K562 (cell line): Measurements from ENCODE around the gene ETS2. TPM values are rescaled to one million over a fixed set of nuclear protein-coding genes. Genes with fewer than 3 reads are reported as not detected.

ENCODE experiments used
- BCOR ChIP-seq: fragments of 450-650 bp; IDR thresholded peaks from 2 replicates; pipeline ENCODE4 v1.6.1; 2016
- CCNT2 ChIP-seq: IDR thresholded peaks from 2 replicates; pipeline ENCODE4 v1.6.1; 2011; ENCODE audit warnings: borderline replicate concordance, low read depth, mild to moderate bottlenecking, moderate library complexity, mixed read lengths, low read length; ENCODE audit not compliant: insufficient read length; ENCODE audit errors: extremely low read depth
- CREBBP ChIP-seq: IDR thresholded peaks from one replicate; pipeline ENCODE4 v1.6.1; 2012; ENCODE audit warnings: low read depth, mild to moderate bottlenecking, control low read depth, inconsistent platforms, low read length
- DPF2 ChIP-seq: fragments of 450-650 bp; IDR thresholded peaks from 2 replicates; pipeline ENCODE4 v1.6.1; 2016
- HDAC1 ChIP-seq, 2 experiments: fragments of 450-650 bp; IDR thresholded peaks; 2 replicates each; pipeline ENCODE4 v1.6.1; 2016 to 2017; ENCODE audit warnings: inconsistent platforms in 1 of 2, mild to moderate bottlenecking in 1 of 2, moderate library complexity in 1 of 2
- HIVEP1 ChIP-seq: fragments of 250-450 bp; sonication (Bioruptor Pico); IDR thresholded peaks from 2 replicates; pipeline ENCODE4 v1.4.0; 2020; ENCODE audit warnings: mild to moderate bottlenecking
- JUND ChIP-seq, 2 experiments: IDR thresholded peaks; 2 replicates in 1 of 2; 3 replicates in 1 of 2; pipeline ENCODE4 v1.6.1; 2011; ENCODE audit warnings: borderline replicate concordance in 2 of 2, low read depth in 2 of 2, low read length in 2 of 2, improper control_type of control experiment in 1 of 2, missing biosample characterization in 1 of 2, missing genetic modification characterization in 1 of 2, missing genetic modification reagents in 1 of 2
- KAT7 ChIP-seq: sonication (generic); formaldehyde crosslinking; IDR thresholded peaks from 2 replicates; pipeline ENCODE4 v1.8.0; 2022; ENCODE audit warnings: missing genetic modification reagents, mild to moderate bottlenecking, borderline replicate concordance
- MCM2 ChIP-seq: fragments of 450-650 bp; IDR thresholded peaks from 2 replicates; pipeline ENCODE4 v1.6.1; 2017; ENCODE audit warnings: low read depth, mild to moderate bottlenecking
- NR1H2 ChIP-seq: sonication (generic); formaldehyde crosslinking; IDR thresholded peaks from 2 replicates; pipeline ENCODE4 v1.4.0; 2020; ENCODE audit warnings: mild to moderate bottlenecking, missing genetic modification reagents
- SIN3B ChIP-seq: fragments of 450-650 bp; IDR thresholded peaks from 2 replicates; pipeline ENCODE4 v1.6.1; 2017; ENCODE audit warnings: low read depth, mild to moderate bottlenecking, moderate library complexity
- SMAD3 ChIP-seq: fragments of 450-650 bp; formaldehyde crosslinking; conservative IDR thresholded peaks from 2 replicates; pipeline ENCODE4 v1.4.0; 2020; ENCODE audit warnings: mild to moderate bottlenecking
- SRF ChIP-seq, 2 experiments: fragments of 250-450, 450-650 bp in 1 of 2; sonication (Bioruptor Pico) in 1 of 2; sonication (generic) in 1 of 2; formaldehyde crosslinking; IDR thresholded peaks; 2 replicates each; pipeline versions ENCODE4 v1.5.0 to v1.5.1; 2020 to 2022; ENCODE audit warnings: mild to moderate bottlenecking in 1 of 2, missing genetic modification reagents in 1 of 2
- ZNF124 ChIP-seq: sonication (generic); formaldehyde crosslinking; IDR thresholded peaks from 2 replicates; pipeline ENCODE4 v1.8.1; 2022; ENCODE audit warnings: missing genetic modification reagents
- polyA plus RNA-seq, 8 experiments: library from polyadenylated mRNA; depleted of rRNA in 4 of 8; stranded (reverse) in 5 of 8; unstranded in 3 of 8; fragments of >200 nt; fragmentation: Nextera tagmentation in 2 of 8; fragmentation: Illumina TruSeq in 1 of 8; extraction: Ambion mirVana in 2 of 8; extraction: Trizol in 1 of 8; gene quantifications; 2 replicates each; pipeline versions ENCODE4 v1.2.1 to v1.2.3, GENCODE V29; 2011 to 2014; ENCODE audit warnings: inconsistent platforms in 1 of 8, missing spikeins in 1 of 8
- total RNA-seq, 7 experiments: library from RNA; depleted of rRNA in 6 of 7; stranded (reverse); fragments of >200 nt in 6 of 7; fragmentation: Illumina TruSeq in 2 of 7; extraction: Trizol in 2 of 7; gene quantifications; 2 replicates each; pipeline versions ENCODE4 v1.2.1 to v1.2.3, GENCODE V29; 2011 to 2021; ENCODE audit warnings: low replicate concordance in 1 of 7
- TF ChIP-seq, protein P1 (sequence below): IDR thresholded peaks from 2 replicates; pipeline ENCODE4 v1.6.1; 2012; ENCODE audit warnings: low read depth, low read length, improper control_type of control experiment, borderline replicate concordance
- TF ChIP-seq, protein P2 (sequence below), 2 experiments: fragments of 200-800 bp in 1 of 2; sonication (Bioruptor generic) in 1 of 2; sonication (generic) in 1 of 2; formaldehyde crosslinking in 1 of 2; IDR thresholded peaks in 1 of 2; conservative IDR thresholded peaks in 1 of 2; 2 replicates each; pipeline versions ENCODE4 v1.5.0 to v1.6.1; 2016 to 2020; ENCODE audit warnings: missing compliant biosample characterization in 1 of 2, missing genetic modification characterization in 1 of 2, missing genetic modification reagents in 1 of 2
- TF ChIP-seq, protein P3 (sequence below): sonication (generic); formaldehyde crosslinking; IDR thresholded peaks from 2 replicates; pipeline ENCODE4 v1.8.1; 2022; ENCODE audit warnings: missing genetic modification reagents
- TF ChIP-seq, protein P4 (sequence below): fragments of 250-450 bp; sonication (Bioruptor Pico); IDR thresholded peaks from 2 replicates; pipeline ENCODE4 v1.4.0; 2020; ENCODE audit warnings: mild to moderate bottlenecking, moderate library complexity

ETS2 gene
- total and polyA plus RNA-seq, 9 of the 15 experiments (the other 6 are each of a cell fraction or from before 2014, with no cell fraction given), result 1.7 to 24.4 (median 12.2) TPM

DNA sequence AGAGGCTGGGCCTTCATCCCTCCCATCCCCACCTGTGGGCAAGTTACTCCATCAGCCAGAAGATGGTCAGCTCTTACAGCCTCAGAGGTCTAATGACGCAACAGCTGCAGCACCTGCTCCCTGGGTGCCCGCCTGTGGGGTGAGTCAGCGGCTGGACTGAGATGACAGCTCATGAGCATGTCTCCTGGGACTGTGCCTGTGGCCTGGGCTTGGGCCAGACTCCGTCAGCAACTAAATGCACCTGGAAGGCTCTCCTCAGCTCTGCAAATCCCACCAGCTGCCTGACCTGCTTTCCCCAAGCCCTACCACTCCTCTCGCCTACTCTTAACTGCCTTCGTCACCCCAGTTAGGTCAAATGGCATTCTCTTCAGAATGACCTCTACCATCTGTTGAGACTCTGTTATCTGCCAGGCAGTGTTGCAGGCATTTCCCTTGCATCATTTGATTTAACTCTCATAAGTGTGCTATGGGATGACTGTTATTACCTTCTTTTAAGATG is 47.7 kb downstream of the ETS2 start (continued):
- TF ChIP-seq CREBBP, result no peak
- no peak for TF ChIP-seq NR1H2
- TF ChIP-seq ZNF124 (CRISPR knock-in tag), result no peak
- no peak for TF ChIP-seq KAT7 (CRISPR knock-in tag)
- TF ChIP-seq JUND (IDR thresholded peaks at IDR 0.05; ENCODE audit: borderline replicate concordance, low read depth, low read length), result peak; percentile 90
- TF ChIP-seq JUND (tag; IDR thresholded peaks at IDR 0.05; ENCODE audit: borderline replicate concordance, low read depth, low read length), result peak; percentile 63; the same call in 1 of the 3 replicates
- TF ChIP-seq SMAD3 (CRISPR knock-in tag), result no peak
- peak; percentile 52 for TF ChIP-seq DPF2
- no peak for TF ChIP-seq SRF (CRISPR knock-in tag; IDR thresholded peaks at IDR 0.05)
- no peak for TF ChIP-seq HDAC1 (IDR thresholded peaks at IDR 0.05)
- TF ChIP-seq HIVEP1 (CRISPR knock-in tag), result no peak
- no peak for TF ChIP-seq BCOR
- no peak for TF ChIP-seq SIN3B
- TF ChIP-seq, protein P1, sequence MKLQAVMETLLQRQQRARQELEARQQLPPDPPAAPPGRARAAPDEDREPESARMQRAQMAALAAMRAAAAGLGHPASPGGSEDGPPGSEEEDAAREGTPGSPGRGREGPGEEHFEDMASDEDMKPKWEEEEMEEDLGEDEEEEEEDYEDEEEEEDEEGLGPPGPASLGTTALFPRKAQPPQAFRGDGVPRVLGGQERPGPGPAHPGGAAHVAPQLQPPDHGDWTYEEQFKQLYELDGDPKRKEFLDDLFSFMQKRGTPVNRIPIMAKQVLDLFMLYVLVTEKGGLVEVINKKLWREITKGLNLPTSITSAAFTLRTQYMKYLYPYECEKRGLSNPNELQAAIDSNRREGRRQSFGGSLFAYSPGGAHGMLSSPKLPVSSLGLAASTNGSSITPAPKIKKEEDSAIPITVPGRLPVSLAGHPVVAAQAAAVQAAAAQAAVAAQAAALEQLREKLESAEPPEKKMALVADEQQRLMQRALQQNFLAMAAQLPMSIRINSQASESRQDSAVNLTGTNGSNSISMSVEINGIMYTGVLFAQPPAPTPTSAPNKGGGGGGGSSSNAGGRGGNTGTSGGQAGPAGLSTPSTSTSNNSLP, result no peak
- TF ChIP-seq, protein P2, sequence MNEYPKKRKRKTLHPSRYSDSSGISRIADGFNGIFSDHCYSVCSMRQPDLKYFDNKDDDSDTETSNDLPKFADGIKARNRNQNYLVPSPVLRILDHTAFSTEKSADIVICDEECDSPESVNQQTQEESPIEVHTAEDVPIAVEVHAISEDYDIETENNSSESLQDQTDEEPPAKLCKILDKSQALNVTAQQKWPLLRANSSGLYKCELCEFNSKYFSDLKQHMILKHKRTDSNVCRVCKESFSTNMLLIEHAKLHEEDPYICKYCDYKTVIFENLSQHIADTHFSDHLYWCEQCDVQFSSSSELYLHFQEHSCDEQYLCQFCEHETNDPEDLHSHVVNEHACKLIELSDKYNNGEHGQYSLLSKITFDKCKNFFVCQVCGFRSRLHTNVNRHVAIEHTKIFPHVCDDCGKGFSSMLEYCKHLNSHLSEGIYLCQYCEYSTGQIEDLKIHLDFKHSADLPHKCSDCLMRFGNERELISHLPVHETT (CRISPR knock-in tag; conservative IDR thresholded peaks at IDR 0.05 in 1 of 2, IDR thresholded peaks at IDR 0.05 in 1 of 2), result no peak
- TF ChIP-seq, protein P3, sequence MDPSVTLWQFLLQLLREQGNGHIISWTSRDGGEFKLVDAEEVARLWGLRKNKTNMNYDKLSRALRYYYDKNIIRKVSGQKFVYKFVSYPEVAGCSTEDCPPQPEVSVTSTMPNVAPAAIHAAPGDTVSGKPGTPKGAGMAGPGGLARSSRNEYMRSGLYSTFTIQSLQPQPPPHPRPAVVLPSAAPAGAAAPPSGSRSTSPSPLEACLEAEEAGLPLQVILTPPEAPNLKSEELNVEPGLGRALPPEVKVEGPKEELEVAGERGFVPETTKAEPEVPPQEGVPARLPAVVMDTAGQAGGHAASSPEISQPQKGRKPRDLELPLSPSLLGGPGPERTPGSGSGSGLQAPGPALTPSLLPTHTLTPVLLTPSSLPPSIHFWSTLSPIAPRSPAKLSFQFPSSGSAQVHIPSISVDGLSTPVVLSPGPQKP, result no peak
- no peak for TF ChIP-seq CCNT2
- TF ChIP-seq MCM2, result no peak
- TF ChIP-seq, protein P4, sequence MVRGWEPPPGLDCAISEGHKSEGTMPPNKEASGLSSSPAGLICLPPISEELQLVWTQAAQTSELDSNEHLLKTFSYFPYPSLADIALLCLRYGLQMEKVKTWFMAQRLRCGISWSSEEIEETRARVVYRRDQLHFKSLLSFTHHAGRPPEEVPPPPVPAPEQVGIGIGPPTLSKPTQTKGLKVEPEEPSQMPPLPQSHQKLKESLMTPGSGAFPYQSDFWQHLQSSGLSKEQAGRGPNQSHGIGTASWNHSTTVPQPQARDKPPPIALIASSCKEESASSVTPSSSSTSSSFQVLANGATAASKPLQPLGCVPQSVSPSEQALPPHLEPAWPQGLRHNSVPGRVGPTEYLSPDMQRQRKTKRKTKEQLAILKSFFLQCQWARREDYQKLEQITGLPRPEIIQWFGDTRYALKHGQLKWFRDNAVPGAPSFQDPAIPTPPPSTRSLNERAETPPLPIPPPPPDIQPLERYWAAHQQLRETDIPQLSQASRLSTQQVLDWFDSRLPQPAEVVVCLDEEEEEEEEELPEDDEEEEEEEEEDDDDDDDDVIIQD (CRISPR knock-in tag), result no peak
